Coronary artery (tissue), 2 donors: ENCODE measurements around the gene TP73.

Experiments used
- DNase-seq: peaks from one replicate; pipeline ENCODE4 v3.0.0-alpha.2; 2017; ENCODE audit warnings: low spot score
- H3K27ac ChIP-seq, 2 donors: fragments of 200-600 bp; sonication (generic); one replicate each; pipeline ENCODE4 v1.5.1; 2016 to 2019
- H3K4me3 ChIP-seq: fragments of 200-600 bp; sonication (generic); 2 replicates; pipeline ENCODE4 v1.5.1; 2016; ENCODE audit warnings: mild to moderate bottlenecking, moderate library complexity
- CTCF ChIP-seq: fragments of 200-600 bp; sonication (generic); IDR thresholded peaks from one replicate; pipeline ENCODE4 v1.5.1; 2019; ENCODE audit warnings: antibody characterized with exemption

TP73 gene

DNA sequence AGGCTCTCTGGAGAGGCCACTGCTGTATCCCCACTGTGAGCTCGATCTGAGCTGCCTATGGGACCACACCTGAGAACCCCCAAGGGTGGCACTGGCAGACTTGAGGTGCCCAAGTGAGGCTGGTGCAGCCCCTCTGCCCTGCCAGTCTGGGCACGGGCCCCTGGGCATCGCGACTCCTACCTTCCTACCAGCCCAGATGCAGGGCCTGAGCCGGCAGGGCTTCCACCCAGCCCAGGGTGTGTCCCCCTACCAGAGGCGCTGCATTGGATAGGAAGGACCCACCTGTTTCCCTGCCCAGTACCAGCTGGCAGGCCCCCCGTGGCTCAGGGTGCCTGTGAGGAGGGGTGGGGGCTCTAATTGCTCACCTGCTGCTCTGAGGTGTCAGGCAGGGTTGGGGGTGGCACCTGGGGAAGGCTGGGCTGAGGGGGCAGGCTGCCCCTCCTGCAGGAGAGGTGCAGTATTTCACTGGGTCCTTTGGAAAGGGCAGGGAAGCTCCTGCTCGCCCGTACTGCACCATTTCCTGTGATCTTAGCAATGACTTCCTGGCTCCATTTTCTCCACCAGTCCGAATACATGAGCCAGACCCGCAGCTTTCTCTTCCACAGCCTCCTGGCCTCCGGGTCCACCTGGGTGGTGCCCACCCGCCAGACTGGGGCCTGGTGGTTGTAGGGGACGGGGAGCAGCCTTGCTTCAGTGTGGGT lies 11.8 kb downstream of the TP73 start:
- no peak for TF ChIP-seq CTCF
- Histone ChIP-seq H3K4me3 (no peak overlapping the region), H3K27ac (no peak overlapping the region)
- DNase-seq: no peak

DNA sequence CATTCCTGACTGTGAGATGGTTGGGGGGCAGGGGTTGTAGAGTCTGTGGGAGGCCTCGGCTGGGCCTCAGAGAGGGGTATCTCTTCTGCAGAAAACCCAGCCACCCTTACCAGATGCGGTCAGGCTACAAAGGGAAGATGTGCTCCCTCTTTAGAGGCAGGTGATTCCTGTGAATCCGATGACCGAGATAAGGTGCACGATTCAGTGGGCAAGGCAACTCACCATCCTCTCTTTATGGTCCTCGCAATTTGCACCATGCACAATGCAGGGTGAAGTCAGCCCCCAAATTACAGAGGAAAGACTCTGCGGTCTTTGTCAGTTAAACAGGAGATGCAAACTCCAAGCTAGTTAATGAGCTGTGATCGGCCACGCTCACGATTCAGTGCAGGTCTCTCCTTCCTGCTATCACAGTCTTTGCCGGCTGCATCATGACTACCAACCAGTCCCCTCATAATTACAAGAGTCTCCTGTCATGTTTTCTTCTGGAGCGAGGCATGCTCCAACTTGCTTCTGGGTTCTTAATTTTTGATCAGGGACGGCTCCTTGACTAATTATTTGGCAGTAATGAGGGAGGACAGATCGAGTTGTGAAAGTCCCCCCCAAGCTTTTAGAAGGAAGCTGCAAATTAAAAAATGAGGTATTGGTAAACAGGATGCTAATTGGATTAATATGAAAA lies 12.5 kb downstream of the TP73 start:
- H3K4me3 ChIP-seq: no peak overlapping the region
- H3K27ac ChIP-seq: no peak overlapping the region
- DNase-seq: no peak
- no peak for TF ChIP-seq CTCF

GRCh38 chr1:3668148-3668547 lies 15.8 kb downstream of the TP73 start:
- no peak for TF ChIP-seq CTCF
- no peak for DNase-seq
- Histone ChIP-seq H3K4me3 (no peak overlapping the region), H3K27ac (no peak overlapping the region)

GRCh38 chr1:3668585-3669300 lies 16.4 kb downstream of the TP73 start:
- Histone ChIP-seq H3K27ac (no peak overlapping the region), H3K4me3 (no peak overlapping the region)
- no peak for TF ChIP-seq CTCF
- no peak for DNase-seq

GRCh38 chr1:3669421-3669821 lies 17.1 kb downstream of the TP73 start:
- no peak for TF ChIP-seq CTCF
- Histone ChIP-seq H3K27ac (no peak overlapping the region), H3K4me3 (no peak overlapping the region)
- no peak for DNase-seq

- DNase-seq: no peak
- Histone ChIP-seq H3K4me3 (no peak overlapping the region), H3K27ac (no peak overlapping the region)
- no peak for TF ChIP-seq CTCF
Measured at GRCh38 chr1:3669971-3670431, 17.7 kb downstream of the TP73 start.
